Fibroblast of lung (primary cell): Measurements from ENCODE around the gene SLC38A10. TPM values are rescaled to one million over a fixed set of nuclear protein-coding genes. Genes with fewer than 3 reads are reported as not detected.

Experiments
- DNase-seq, 2 donors: peaks; one replicate each; pipeline versions ENCODE4 v3.0.0 to v3.0.0-alpha.2; 2010; ENCODE audit warnings: low read depth in 2 of 2
- H2AFZ ChIP-seq: 2 replicates; pipeline ENCODE4 v1.5.1; 2012; ENCODE audit warnings: low read length, control low read depth, inconsistent platforms
- H3K27ac ChIP-seq: 2 replicates; pipeline ENCODE4 v1.5.1; 2011; ENCODE audit warnings: low read length, control low read depth; ENCODE audit not compliant: insufficient read depth
- H3K27me3 ChIP-seq: 2 replicates; pipeline ENCODE4 v1.5.1; 2011; ENCODE audit warnings: mild to moderate bottlenecking, low read length; ENCODE audit not compliant: control insufficient read depth, insufficient read depth
- H3K36me3 ChIP-seq: 2 replicates; pipeline ENCODE4 v1.5.1; 2011; ENCODE audit warnings: low read length; ENCODE audit not compliant: control insufficient read depth, insufficient read depth
- H3K4me1 ChIP-seq: 2 replicates; pipeline ENCODE4 v1.5.1; 2011; ENCODE audit warnings: low read length; ENCODE audit not compliant: control insufficient read depth, insufficient read depth; ENCODE audit errors: extremely low read depth
- H3K4me2 ChIP-seq: 2 replicates; pipeline ENCODE4 v1.5.1; 2011; ENCODE audit warnings: low read length, control low read depth; ENCODE audit not compliant: insufficient read depth; ENCODE audit errors: extremely low read depth
- H3K4me3 ChIP-seq, 4 experiments: fragments of 200-600 bp in 1 of 4; sonication (generic) in 1 of 4; replicated peaks in 1 of 4; 2 replicates each; pipeline ENCODE4 v1.5.1; 2011 to 2016; ENCODE audit warnings: low read length in 4 of 4, low read depth in 3 of 4, mild to moderate bottlenecking in 3 of 4, control low read depth in 2 of 4, inconsistent platforms in 1 of 4, mixed read lengths in 1 of 4; ENCODE audit not compliant: insufficient read depth in 1 of 4; ENCODE audit errors: control extremely low read depth in 1 of 4
- H3K79me2 ChIP-seq: 2 replicates; pipeline ENCODE4 v1.5.1; 2012; ENCODE audit warnings: mild to moderate bottlenecking, low read length, inconsistent platforms; ENCODE audit not compliant: control insufficient read depth, insufficient read depth
- H3K9ac ChIP-seq: 2 replicates; pipeline ENCODE4 v1.5.1; 2011; ENCODE audit warnings: mild to moderate bottlenecking, low read length, control low read depth; ENCODE audit not compliant: insufficient read depth
- H3K9me3 ChIP-seq: 2 replicates; pipeline ENCODE4 v1.5.1; 2012; ENCODE audit warnings: low read depth, low read length; ENCODE audit not compliant: control insufficient read depth, insufficient read depth
- H4K20me1 ChIP-seq: 2 replicates; pipeline ENCODE4 v1.5.1; 2011; ENCODE audit warnings: low read length; ENCODE audit not compliant: control insufficient read depth, insufficient read depth; ENCODE audit errors: extremely low read depth
- CTCF ChIP-seq, 2 donors: IDR thresholded peaks in 1 of 2; conservative IDR thresholded peaks in 1 of 2; 1 replicate in 1 of 2; 2 replicates in 1 of 2; pipeline ENCODE4 v1.5.1; 2011 to 2012; ENCODE audit warnings: low read length in 2 of 2, control low read depth in 1 of 2, inconsistent platforms in 1 of 2, low read depth in 1 of 2, mild to moderate bottlenecking in 1 of 2
- EZH2 ChIP-seq: IDR thresholded peaks from 2 replicates; pipeline ENCODE4 v1.5.1; 2012; ENCODE audit warnings: low read length, control low read depth, mild to moderate bottlenecking; ENCODE audit errors: missing control alignments
- polyA plus RNA-seq, 2 donors: library from polyadenylated mRNA; depleted of rRNA in 1 of 2; stranded (reverse) in 1 of 2; unstranded in 1 of 2; fragments of >200 nt; gene quantifications; 2 replicates each; pipeline ENCODE4 v1.2.1, GENCODE V29; 2011 to 2012; ENCODE audit warnings: missing spikeins in 1 of 2
- total RNA-seq: library from RNA; depleted of rRNA; stranded (reverse); fragments of >200 nt; gene quantifications from 2 replicates; pipeline ENCODE4 v1.2.1, GENCODE V29; 2014

SLC38A10 gene
- total and polyA plus RNA-seq, 2 donors (not counting 1 experiment from before 2014, with no cell fraction given) = 23.6 to 53.2 TPM

DNA sequence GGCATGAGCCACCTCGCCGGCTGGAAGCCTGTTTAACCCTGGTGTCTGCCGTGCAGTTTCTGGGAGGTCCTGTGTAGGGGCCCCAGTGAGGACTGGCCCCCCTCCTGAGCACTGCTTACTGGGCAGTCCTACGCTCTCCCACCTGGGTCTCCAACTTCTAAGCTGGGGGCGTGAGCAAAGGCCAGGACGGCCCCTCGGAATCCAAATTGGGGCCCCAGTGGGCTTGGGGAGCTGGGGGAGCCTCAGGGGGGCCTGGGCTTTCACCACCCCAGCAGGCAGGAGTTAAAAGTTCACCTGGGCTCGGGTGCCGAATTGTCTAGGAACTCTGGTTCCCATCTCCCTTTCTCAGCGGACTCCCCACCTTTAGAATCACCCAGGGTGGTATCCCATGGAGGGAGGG, 7.2 kb upstream of the SLC38A10 start:
- Histone ChIP-seq H3K4me3 (no peak overlapping the region), H3K9ac (no peak overlapping the region), H3K9me3 (no peaks in the 10 kb centered on the region), H3K27me3 (no peaks in the 10 kb centered on the region), H3K79me2 (no peaks in the 10 kb centered on the region), H3K4me2 (no peak overlapping the region), H2AFZ (no peak overlapping the region), H3K27ac (no peak overlapping the region), H3K4me1 (no peaks in the 10 kb centered on the region), H4K20me1 (no peaks in the 10 kb centered on the region), H3K36me3 (no peaks in the 10 kb centered on the region)
- TF ChIP-seq CTCF (conservative IDR thresholded peaks at IDR 0.05 in 1 of 2, IDR thresholded peaks at IDR 0.05 in 1 of 2; ENCODE audit: low read depth in 1 of 2, low read length in 2 of 2) = no peak
- no peak for DNase-seq

- H3K4me1 ChIP-seq = no peaks in the 10 kb centered on the region
- no peak overlapping the region for H3K27ac ChIP-seq
- H3K9ac ChIP-seq = no peak overlapping the region
- no peak for TF ChIP-seq EZH2
- no peak for TF ChIP-seq CTCF (conservative IDR thresholded peaks at IDR 0.05 in 1 of 2, IDR thresholded peaks at IDR 0.05 in 1 of 2; ENCODE audit: low read depth in 1 of 2, low read length in 2 of 2)
- DNase-seq = no peak
- no peaks in the 10 kb centered on the region for H3K79me2 ChIP-seq
- no peaks in the 10 kb centered on the region for H3K36me3 ChIP-seq
- H3K4me2 ChIP-seq = no peak overlapping the region
- no peaks in the 10 kb centered on the region for H3K9me3 ChIP-seq
- no peaks in the 10 kb centered on the region for H4K20me1 ChIP-seq
- no peak overlapping the region for H2AFZ ChIP-seq
- H3K4me3 ChIP-seq = no peak overlapping the region
- H3K27me3 ChIP-seq = no peaks in the 10 kb centered on the region
Observed at GRCh38 chr17:81301195-81302144, 6.4 kb upstream of the SLC38A10 start.

GRCh38 chr17:81300586-81301155, 5.6 kb upstream of the SLC38A10 start:
- Histone ChIP-seq H3K79me2 (no peaks in the 10 kb centered on the region), H3K9me3 (no peaks in the 10 kb centered on the region), H3K4me1 (peaks cover under 1% of the 10 kb centered on the region), H3K27me3 (no peaks in the 10 kb centered on the region), H4K20me1 (no peaks in the 10 kb centered on the region), H3K4me3 (no peak overlapping the region), H3K27ac (no peak overlapping the region), H3K9ac (no peak overlapping the region), H2AFZ (no peak overlapping the region), H3K4me2 (no peak overlapping the region), H3K36me3 (no peaks in the 10 kb centered on the region)
- TF ChIP-seq CTCF (conservative IDR thresholded peaks at IDR 0.05 in 1 of 2, IDR thresholded peaks at IDR 0.05 in 1 of 2; ENCODE audit: low read depth in 1 of 2, low read length in 2 of 2) = no peak
- no peak for TF ChIP-seq EZH2
- DNase-seq = no peak
